HEK293T (cell line): Measurements from ENCODE around the gene TEAD1.

ENCODE experiments used
- CTCF ChIA-PET: fragments of 350-600 bp; formaldehyde crosslinking; extraction: SDS; loops from one replicate; lab custom pipeline; 2021; ENCODE audit warnings: antibody characterized with exemption, inconsistent platforms; lab: Yijun Ruan, JAX
- POLR2A ChIA-PET: fragments of 350-600 bp; formaldehyde crosslinking; extraction: SDS; loops from one replicate; lab custom pipeline; 2020; ENCODE audit warnings: antibody characterized with exemption, inconsistent platforms; lab: Yijun Ruan, JAX
- DNase-seq: peaks from one replicate; pipeline ENCODE4 v3.0.0; 2012; ENCODE audit warnings: mixed read lengths; ENCODE audit errors: extremely low spot score
- ARNT ChIP-seq: fragments of 450-650 bp; IDR thresholded peaks from 2 replicates; pipeline ENCODE4 v1.6.1; 2017; ENCODE audit warnings: mild to moderate bottlenecking
- BHLHE40 ChIP-seq: fragments of 450-650 bp; IDR thresholded peaks from 2 replicates; pipeline ENCODE4 v1.6.1; 2016; ENCODE audit warnings: mild to moderate bottlenecking, moderate library complexity, borderline replicate concordance
- CTBP1 ChIP-seq: fragments of 450-650 bp; IDR thresholded peaks from 2 replicates; pipeline ENCODE4 v1.6.1; 2016; ENCODE audit warnings: borderline replicate concordance
- ELF4 ChIP-seq: fragments of 450-650 bp; IDR thresholded peaks from 2 replicates; pipeline ENCODE4 v1.6.1; 2017; ENCODE audit warnings: antibody characterized with exemption
- FOXA1 ChIP-seq: fragments of 450-650 bp; IDR thresholded peaks from 2 replicates; pipeline ENCODE4 v1.6.1; 2016; ENCODE audit warnings: mild to moderate bottlenecking
- FOXK2 ChIP-seq: fragments of 450-650 bp; IDR thresholded peaks from 2 replicates; pipeline ENCODE4 v1.6.1; 2016; ENCODE audit warnings: mild to moderate bottlenecking
- FOXM1 ChIP-seq: fragments of 450-650 bp; IDR thresholded peaks from 2 replicates; pipeline ENCODE4 v1.6.1; 2017; ENCODE audit warnings: mild to moderate bottlenecking, borderline replicate concordance
- HDGF ChIP-seq: fragments of 450-650 bp; IDR thresholded peaks from 2 replicates; pipeline ENCODE4 v1.6.1; 2017; ENCODE audit warnings: antibody characterized with exemption, borderline replicate concordance
- L3MBTL2 ChIP-seq: fragments of 450-650 bp; conservative IDR thresholded peaks from 2 replicates; pipeline ENCODE4 v1.6.1; 2016; ENCODE audit warnings: mild to moderate bottlenecking
- LEF1 ChIP-seq: fragments of 450-650 bp; IDR thresholded peaks from 2 replicates; pipeline ENCODE4 v1.6.1; 2017; ENCODE audit warnings: mild to moderate bottlenecking, borderline replicate concordance
- NFRKB ChIP-seq: fragments of 450-650 bp; IDR thresholded peaks from 2 replicates; pipeline ENCODE4 v1.6.1; 2016; ENCODE audit warnings: mild to moderate bottlenecking, moderate library complexity
- SP1 ChIP-seq: fragments of 450-650 bp; IDR thresholded peaks from 2 replicates; pipeline ENCODE4 v1.6.1; 2017
- SUZ12 ChIP-seq: fragments of 450-650 bp; IDR thresholded peaks from 2 replicates; pipeline ENCODE4 v1.6.1; 2016; ENCODE audit warnings: mild to moderate bottlenecking
- TARDBP ChIP-seq: fragments of 450-650 bp; IDR thresholded peaks from 2 replicates; pipeline ENCODE4 v1.6.1; 2016
- ZNF384 ChIP-seq: fragments of 450-650 bp; IDR thresholded peaks from 2 replicates; pipeline ENCODE4 v1.6.1; 2016
- TF ChIP-seq, protein P1 (sequence below): fragments of 450-650 bp; IDR thresholded peaks from 2 replicates; pipeline ENCODE4 v1.6.1; 2016

TEAD1 gene

DNA sequence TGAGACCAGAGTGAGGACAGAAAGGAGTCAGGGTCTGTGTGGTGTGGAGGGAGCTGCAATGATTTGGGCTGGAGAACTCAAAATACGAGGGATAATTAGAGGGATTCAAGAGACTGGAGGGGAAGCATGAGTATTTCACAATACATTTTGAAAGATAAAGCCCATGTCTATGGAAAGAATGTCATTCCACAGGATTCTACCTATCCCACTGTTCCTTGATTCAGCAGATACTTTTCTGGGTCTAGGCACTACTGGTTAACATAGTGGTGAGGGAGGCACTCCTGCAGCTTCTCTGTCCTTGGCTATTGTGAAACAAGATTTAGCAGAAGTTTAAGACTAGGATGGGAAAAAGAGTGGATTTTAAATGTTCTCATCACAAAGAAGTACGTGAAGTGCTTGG lies 262.0 kb downstream of the TEAD1 start:
- no peak for DNase-seq
- TF ChIP-seq ARNT = no peak
- no peak for TF ChIP-seq TARDBP
- TF ChIP-seq ELF4 = no peak
- no peak for TF ChIP-seq BHLHE40
- TF ChIP-seq SUZ12 = no peak
- no peak for TF ChIP-seq FOXK2
- no peak for TF ChIP-seq L3MBTL2
- no peak for TF ChIP-seq FOXM1
- ChIA-PET CTCF (no interaction called here), POLR2A (no interaction called here)

DNA sequence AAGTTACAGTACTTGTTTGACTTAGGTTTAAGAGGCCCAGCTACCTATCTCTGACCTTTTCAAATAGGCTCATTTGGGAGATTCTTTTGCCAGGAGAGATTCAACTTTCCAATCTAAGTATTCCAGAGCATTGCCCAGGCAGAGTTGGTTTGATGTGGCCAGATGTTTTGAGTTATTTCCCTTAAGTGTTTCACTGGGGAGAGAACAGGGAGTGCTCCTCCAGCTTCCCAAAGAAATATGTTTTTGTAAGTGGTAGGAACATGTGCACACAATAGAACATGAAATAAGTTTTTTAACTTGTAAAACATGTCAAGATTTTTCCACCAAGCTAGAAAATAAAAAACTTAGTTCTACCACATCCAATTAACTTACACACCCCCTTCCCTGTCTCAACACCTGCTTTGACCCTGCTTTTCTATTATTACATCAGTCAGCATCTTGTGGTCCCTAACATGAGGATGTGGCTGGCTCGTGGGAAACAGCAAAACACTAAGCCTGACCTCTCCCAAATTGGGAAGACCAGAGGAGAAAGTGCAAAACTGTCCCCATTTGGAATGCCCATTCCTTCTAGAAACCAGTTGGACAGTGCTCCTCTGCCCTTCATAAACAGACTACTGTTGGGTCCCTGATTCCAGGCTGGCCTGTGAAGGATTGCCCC lies 264.5 kb downstream of the TEAD1 start:
- no peak for DNase-seq
- ChIA-PET POLR2A (no interaction called here), CTCF (no interaction called here)
- TF ChIP-seq TARDBP (no peak), FOXM1 (no peak), SUZ12 (no peak), BHLHE40 (no peak), ZNF384 (no peak), FOXK2 (no peak), SP1 (no peak), ELF4 (no peak), ARNT (no peak), CTBP1 (no peak), NFRKB (no peak), HDGF (no peak), LEF1 (no peak), L3MBTL2 (no peak), FOXA1 (no peak)
- TF ChIP-seq, protein P1, sequence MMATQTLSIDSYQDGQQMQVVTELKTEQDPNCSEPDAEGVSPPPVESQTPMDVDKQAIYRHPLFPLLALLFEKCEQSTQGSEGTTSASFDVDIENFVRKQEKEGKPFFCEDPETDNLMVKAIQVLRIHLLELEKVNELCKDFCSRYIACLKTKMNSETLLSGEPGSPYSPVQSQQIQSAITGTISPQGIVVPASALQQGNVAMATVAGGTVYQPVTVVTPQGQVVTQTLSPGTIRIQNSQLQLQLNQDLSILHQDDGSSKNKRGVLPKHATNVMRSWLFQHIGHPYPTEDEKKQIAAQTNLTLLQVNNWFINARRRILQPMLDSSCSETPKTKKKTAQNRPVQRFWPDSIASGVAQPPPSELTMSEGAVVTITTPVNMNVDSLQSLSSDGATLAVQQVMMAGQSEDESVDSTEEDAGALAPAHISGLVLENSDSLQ = no peak

DNA sequence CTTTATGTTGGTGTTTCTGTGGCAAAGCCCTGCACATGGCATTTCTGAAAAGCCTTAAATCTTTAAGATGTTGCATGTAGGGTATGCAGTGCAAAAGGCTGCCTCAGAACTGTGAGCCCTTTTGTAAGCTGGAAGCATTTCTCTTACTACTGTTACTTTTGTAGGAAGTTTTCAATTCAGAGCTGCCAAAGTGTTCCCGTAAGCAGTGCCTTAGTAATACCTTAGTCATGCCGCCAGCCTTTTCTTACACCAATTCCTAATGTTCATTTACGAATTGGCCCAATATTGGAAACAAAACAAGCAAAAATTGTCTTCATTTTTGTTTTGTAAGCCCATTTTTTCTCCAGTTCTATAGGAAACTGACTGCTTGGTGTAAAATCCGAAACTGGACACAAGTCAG lies 267.4 kb downstream of the TEAD1 start:
- POLR2A ChIA-PET = no interaction called here
- CTCF ChIA-PET = no interaction called here
- no peak for TF ChIP-seq FOXK2
- TF ChIP-seq, protein P1 = no peak
- no peak for TF ChIP-seq ARNT
- TF ChIP-seq LEF1 = no peak
- TF ChIP-seq TARDBP = no peak
- no peak for DNase-seq

DNA sequence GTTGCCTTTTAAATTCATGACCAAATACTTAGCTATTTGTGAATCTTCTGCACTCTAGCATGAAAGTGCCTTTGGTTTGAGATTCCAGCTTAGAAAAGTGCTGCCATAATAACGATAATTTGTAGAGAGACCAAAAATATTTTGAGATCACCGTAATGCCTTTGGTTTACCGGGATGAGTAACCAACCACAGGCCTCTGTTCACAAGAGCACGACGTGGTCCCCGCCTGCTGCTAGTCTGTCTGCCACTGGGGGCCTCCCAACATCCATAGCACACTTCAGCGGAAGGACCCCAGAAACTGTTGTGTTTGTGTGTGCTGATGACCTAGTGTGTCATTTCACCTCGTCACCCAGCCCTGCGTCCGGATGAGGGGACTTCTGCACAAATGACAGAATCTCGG lies 267.9 kb downstream of the TEAD1 start:
- DNase-seq = no peak
- no peak for TF ChIP-seq FOXM1
- TF ChIP-seq ARNT = no peak
- TF ChIP-seq FOXK2 = no peak
- TF ChIP-seq SUZ12 = no peak
- no peak for TF ChIP-seq FOXA1
- TF ChIP-seq BHLHE40 = no peak
- POLR2A ChIA-PET = no interaction called here
- CTCF ChIA-PET = no interaction called here

DNA sequence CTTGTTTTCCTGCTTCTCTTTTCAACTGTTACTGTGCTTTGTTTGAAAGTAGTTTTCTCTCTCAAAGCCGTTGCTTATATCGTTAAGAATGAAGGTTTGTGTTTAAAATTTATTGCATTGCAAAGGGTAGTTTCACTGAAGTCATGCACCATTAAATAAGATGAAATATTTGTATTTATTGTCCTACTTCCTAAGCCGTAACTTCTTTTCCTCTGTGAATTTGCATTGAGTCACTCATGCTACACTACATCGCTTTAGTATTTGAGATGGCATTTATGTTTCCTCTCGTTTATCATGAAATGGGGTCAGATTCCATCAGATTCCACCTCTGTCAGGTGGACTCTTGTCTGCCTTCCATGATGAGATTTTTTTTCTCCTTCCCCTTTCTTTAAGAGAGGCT lies 269.1 kb downstream of the TEAD1 start:
- ChIA-PET CTCF (no interaction called here), POLR2A (no interaction called here)
- no peak for DNase-seq

DNA sequence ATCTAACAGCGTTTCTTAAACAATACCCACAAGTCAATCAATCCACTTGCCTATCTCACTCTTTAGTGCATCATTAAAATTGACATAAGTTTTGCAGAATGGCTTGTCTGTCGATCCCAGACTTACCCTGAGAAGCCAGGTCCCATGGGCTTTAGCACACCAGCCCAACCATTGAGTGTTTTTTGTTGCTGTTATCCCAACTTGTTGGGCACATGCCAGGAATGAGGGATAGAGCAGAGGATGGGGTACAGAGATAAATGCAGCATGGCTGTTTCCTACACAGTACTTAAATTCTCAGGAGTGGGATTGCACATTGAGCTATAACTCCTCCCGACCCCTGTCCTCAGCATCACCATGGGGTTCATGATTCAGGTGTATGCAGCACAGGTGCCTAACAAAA lies 270.7 kb downstream of the TEAD1 start:
- no peak for DNase-seq
- no peak for TF ChIP-seq FOXK2
- TF ChIP-seq FOXA1 = no peak
- TF ChIP-seq BHLHE40 = no peak
- no peak for TF ChIP-seq SUZ12
- TF ChIP-seq FOXM1 = no peak
- TF ChIP-seq HDGF = no peak
- no peak for TF ChIP-seq SP1
- TF ChIP-seq, protein P1 = no peak
- TF ChIP-seq TARDBP = no peak
- TF ChIP-seq CTBP1 = no peak
- TF ChIP-seq L3MBTL2 = no peak
- TF ChIP-seq ARNT = no peak
- TF ChIP-seq ZNF384 = no peak
- CTCF ChIA-PET = no interaction called here
- POLR2A ChIA-PET = no interaction called here

More for the DNA sequence above, 269.1 kb downstream of the TEAD1 start:
- TF ChIP-seq FOXM1 = no peak
- TF ChIP-seq, protein P1 = no peak
- no peak for TF ChIP-seq FOXA1
- no peak for TF ChIP-seq LEF1
- no peak for TF ChIP-seq NFRKB
- TF ChIP-seq ARNT = no peak
- no peak for TF ChIP-seq BHLHE40
- no peak for TF ChIP-seq SP1
- no peak for TF ChIP-seq HDGF
- no peak for TF ChIP-seq FOXK2
- no peak for TF ChIP-seq TARDBP
- no peak for TF ChIP-seq ZNF384
- no peak for TF ChIP-seq ELF4
- TF ChIP-seq CTBP1 = no peak
- no peak for TF ChIP-seq SUZ12
- TF ChIP-seq L3MBTL2 = no peak
